Calu3 (cell line): ENCODE measurements around the gene RAB44. TPM values are rescaled to one million over a fixed set of nuclear protein-coding genes. Genes with fewer than 3 reads are reported as not detected.

ENCODE experiments used
- BruUV-seq: library from RNA; stranded (reverse); fragments of 400-500 nt; replicated peaks from 2 replicates; lab custom pipeline; 2021; lab: Mats Ljungman, UMichigan
- CTCF ChIA-PET: fragments of 300-600 bp; sonication (Branson Sonifier 250); formaldehyde crosslinking; loops from one replicate; lab custom pipeline; 2022; ENCODE audit warnings: antibody characterized with exemption; lab: Charles Lee
- DNase-seq: peaks from one replicate; pipeline ENCODE4 v3.0.0; 2022
- H3K27ac Mint-ChIP-seq: one replicate; pipeline ENCODE4 v1.8.0; 2022; ENCODE audit warnings: mixed read lengths; ENCODE audit not compliant: unreplicated experiment
- H3K27me3 Mint-ChIP-seq: one replicate; pipeline ENCODE4 v1.8.0; 2022; ENCODE audit warnings: mixed read lengths; ENCODE audit not compliant: unreplicated experiment
- H3K36me3 Mint-ChIP-seq: one replicate; pipeline ENCODE4 v1.8.0; 2022; ENCODE audit warnings: mild to moderate bottlenecking, moderate library complexity, mixed read lengths; ENCODE audit not compliant: insufficient read depth, unreplicated experiment
- H3K4me1 Mint-ChIP-seq: one replicate; pipeline ENCODE4 v1.8.0; 2022; ENCODE audit warnings: mild to moderate bottlenecking, low read depth, mixed read lengths; ENCODE audit not compliant: unreplicated experiment
- H3K4me3 Mint-ChIP-seq: one replicate; pipeline ENCODE4 v1.8.0; 2022; ENCODE audit warnings: mild to moderate bottlenecking, low read depth, moderate library complexity, mixed read lengths; ENCODE audit not compliant: unreplicated experiment
- H3K9me3 Mint-ChIP-seq: one replicate; pipeline ENCODE4 v1.8.0; 2022; ENCODE audit warnings: low read depth, mixed read lengths; ENCODE audit not compliant: unreplicated experiment
- intact Hi-C: fragments of 100-400 bp; cut with micrococcal nuclease; formaldehyde crosslinking; loops from one replicate; pipeline ENCODE4 v1.10.0; 2022; ENCODE audit not compliant: unreplicated experiment
- total RNA-seq: library from RNA; stranded (reverse); gene quantifications from 2 replicates; pipeline ENCODE4 v1.2.3, GENCODE V29; 2022
- TF ChIP-seq, protein P1 (sequence below): fragments of 200-600 bp; IDR thresholded peaks from one replicate; pipeline ENCODE4 v1.8.0; 2022; ENCODE audit warnings: antibody characterized with exemption; ENCODE audit not compliant: unreplicated experiment

RAB44 gene
- total RNA-seq, 1 experiment from 2014 or later = not detected

DNA sequence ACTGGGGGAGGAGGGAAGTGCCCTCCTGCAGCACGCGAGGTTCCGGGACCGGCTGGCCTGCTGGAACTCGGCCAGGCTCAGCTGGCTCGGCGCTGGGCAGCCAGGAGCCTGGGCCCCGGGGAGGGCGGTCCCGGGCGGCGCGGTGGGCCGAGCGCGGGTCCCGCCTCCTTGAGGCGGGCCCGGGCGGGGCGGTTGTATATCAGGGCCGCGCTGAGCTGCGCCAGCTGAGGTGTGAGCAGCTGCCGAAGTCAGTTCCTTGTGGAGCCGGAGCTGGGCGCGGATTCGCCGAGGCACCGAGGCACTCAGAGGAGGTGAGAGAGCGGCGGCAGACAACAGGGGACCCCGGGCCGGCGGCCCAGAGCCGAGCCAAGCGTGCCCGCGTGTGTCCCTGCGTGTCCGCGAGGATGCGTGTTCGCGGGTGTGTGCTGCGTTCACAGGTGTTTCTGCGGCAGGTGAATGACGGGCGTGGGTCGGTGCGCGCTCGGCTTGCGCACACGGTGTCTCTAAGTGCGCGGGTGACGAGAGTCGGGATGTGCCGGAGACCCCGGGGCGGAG, 19.1 kb upstream of the RAB44 start, which contains the start of gene CDKN1A:
Gene CDKN1A, plus strand, starts transcription at position 227 of the 555 bp plus-strand sequence. CDS start 5,388 bp downstream, outside the sequence.
- CTCF ChIA-PET = interaction anchor here (0.5 to 1.1 kb wide), 7 partner anchors 12 to 78 kb away, joined by 3 to 4 read pairs (median 3); no protein-coding TSS in a partner anchor

DNA sequence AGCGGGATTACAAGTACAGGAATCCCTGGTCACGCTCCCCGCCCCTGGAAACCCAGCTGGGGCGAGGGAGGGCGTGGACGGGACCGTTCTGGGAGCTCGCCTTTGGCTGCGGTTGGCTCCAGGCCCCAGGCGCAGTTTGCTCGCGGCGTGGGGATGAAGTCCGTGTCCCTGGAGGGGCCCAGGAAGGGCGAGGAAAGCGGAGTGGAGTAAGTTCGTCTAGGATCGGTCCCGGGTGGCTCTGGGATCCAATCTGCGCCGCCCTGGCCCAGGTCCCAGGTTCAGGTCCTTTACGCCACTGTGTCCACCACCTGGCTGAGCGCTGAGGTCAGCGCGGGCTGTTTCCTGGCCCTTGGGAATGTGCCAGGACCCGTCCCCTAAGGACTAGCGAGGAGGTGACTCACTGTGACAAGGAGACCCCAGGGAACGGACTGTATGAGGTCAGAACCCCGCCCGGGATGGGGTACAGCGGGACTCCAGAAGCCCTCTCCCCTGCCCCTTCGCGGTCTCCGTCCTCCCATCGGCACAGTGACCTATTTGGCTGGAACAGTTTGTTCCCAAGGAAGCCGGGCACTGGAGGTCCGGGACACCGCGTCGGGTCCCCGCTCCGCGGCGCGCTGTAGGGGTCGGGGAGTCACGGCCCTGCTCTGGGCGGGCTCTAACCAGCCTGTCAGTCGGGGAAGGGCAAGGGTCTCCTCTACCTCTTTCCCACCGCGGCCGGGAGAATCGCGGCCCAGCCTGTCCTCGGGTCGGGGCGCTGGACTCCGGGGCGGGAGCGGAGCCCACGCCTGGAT, 18.4 kb upstream of the RAB44 start:
- intact Hi-C loops = loop anchor here (2.0 kb wide), 1 partner anchor 56 kb away; no protein-coding TSS in a partner anchor
- Mint-ChIP-seq H3K27me3 (no peaks in the 10 kb centered on the region), H3K36me3 (peaks cover 64% of the 10 kb centered on the region), H3K9me3 (no peaks in the 10 kb centered on the region), H3K4me1 (peaks cover 70% of the 10 kb centered on the region), H3K4me3 (peak overlapping the region; percentile 99), H3K27ac (peak overlapping the region; percentile 85)
- DNase-seq = peak; percentile 65
- TF ChIP-seq, protein P1, sequence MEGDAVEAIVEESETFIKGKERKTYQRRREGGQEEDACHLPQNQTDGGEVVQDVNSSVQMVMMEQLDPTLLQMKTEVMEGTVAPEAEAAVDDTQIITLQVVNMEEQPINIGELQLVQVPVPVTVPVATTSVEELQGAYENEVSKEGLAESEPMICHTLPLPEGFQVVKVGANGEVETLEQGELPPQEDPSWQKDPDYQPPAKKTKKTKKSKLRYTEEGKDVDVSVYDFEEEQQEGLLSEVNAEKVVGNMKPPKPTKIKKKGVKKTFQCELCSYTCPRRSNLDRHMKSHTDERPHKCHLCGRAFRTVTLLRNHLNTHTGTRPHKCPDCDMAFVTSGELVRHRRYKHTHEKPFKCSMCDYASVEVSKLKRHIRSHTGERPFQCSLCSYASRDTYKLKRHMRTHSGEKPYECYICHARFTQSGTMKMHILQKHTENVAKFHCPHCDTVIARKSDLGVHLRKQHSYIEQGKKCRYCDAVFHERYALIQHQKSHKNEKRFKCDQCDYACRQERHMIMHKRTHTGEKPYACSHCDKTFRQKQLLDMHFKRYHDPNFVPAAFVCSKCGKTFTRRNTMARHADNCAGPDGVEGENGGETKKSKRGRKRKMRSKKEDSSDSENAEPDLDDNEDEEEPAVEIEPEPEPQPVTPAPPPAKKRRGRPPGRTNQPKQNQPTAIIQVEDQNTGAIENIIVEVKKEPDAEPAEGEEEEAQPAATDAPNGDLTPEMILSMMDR = no peak
- CTCF ChIA-PET = interaction anchor here (0.5 to 1.1 kb wide), 9 partner anchors 12 to 381 kb away, joined by 3 to 4 read pairs (median 3); no protein-coding TSS in a partner anchor
- TSS peak; percentile 34 for BruUV-seq

More for the DNA sequence above, 19.1 kb upstream of the RAB44 start, which contains the start of gene CDKN1A:
- Mint-ChIP-seq H3K4me3 (peak within 1 kb of the TSS; percentile 99), H3K9me3 (no peaks in the 10 kb centered on the region), H3K27me3 (no peaks in the 10 kb centered on the region), H3K27ac (peak within 1 kb of the TSS; percentile 85), H3K4me1 (peaks cover 65% of the 10 kb centered on the region), H3K36me3 (peaks cover 58% of the 10 kb centered on the region)
- DNase-seq = peak; percentile 96
- intact Hi-C loops = loop anchor here (2.0 kb wide), 1 partner anchor 56 kb away; no protein-coding TSS in a partner anchor
- BruUV-seq = no TSS peak
- TF ChIP-seq, protein P1 = no peak

DNA sequence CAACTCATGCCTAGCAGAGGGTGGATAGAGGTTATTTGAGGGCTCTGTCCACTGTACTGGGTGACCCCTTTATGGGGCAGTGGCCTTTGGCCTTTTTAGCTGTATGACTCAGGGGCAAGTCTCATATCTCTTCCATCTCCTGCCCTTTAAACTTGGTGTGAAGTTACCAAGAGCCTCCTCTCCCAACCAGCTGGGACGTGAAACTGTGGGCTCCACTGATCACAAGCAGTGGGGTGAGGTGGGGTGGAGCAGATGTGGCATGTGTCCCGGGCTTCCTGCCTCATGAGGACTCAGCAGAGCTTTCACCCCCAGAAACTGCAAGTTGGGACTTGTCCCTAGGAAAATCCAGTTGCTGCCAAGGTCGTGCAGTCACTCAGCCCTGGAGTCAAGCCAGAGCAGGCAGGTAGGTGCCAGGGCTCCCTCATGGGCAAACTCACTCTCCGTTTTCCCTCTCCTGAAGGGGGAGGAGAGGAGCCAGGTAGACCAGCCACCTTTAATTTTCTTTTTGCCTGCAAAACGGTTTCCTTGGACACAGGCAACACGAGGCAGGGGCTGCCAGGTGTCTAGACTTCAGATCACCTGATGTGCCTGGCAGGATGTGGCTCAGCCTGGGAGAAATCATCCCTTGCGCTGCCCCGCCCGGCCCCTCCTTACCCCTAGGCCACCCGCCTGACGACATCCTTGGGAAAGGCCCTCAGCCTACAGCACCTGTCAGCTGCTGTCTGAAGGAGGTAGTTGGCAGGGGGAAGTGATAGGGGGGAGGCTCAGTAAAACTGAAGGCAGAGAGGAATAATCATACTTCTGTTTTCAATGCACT, 15.1 kb upstream of the RAB44 start:
- TSS peak; percentile 73 for BruUV-seq

More for the DNA sequence above, 15.1 kb upstream of the RAB44 start:
- Mint-ChIP-seq H3K4me1 (peaks cover 56% of the 10 kb centered on the region), H3K4me3 (peak overlapping the region; percentile 20), H3K9me3 (no peaks in the 10 kb centered on the region), H3K27ac (peak overlapping the region; percentile 66), H3K27me3 (no peaks in the 10 kb centered on the region), H3K36me3 (peaks cover 80% of the 10 kb centered on the region)
- CTCF ChIA-PET = interaction anchor here (0.6 kb wide), 3 partner anchors 39 to 109 kb away, joined by 3 read pairs; no protein-coding TSS in a partner anchor
- DNase-seq = peak; percentile 87
- TF ChIP-seq, protein P1 = no peak
- intact Hi-C loops = loop anchor here (1.0 to 2.0 kb wide), 3 partner anchors 42 to 76 kb away; no protein-coding TSS in a partner anchor
